Measurements from ENCODE around the gene GLDC. TPM values are rescaled to one million over a fixed set of nuclear protein-coding genes. Genes with fewer than 3 reads are reported as not detected.
A peak's percentile ranks its signal among the peaks of the same experiment; 100 is the strongest.

GLDC gene
- total RNA-seq, 1 donor from 2014 or later, result 100 TPM

DNA sequence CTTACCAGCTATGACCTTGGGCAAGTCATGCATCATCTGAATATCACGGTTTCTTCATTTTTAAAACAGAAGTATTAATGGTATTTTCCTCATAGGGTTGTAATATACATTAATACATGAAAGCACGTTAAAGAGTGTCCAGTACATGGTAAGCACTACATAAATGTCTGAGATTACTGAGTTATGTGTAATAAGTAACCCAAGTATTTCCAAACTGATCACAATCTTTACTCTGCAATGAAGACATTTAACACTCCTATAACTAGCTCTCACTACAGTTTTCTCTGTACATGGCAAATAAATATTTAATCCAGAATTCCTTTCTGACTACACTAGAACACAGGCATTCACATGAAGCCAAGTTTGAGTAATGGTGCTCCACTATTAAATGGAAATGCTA is 4.0 kb downstream of the GLDC start:
- H3K4me1 Mint-ChIP-seq, result peaks cover 24% of the 10 kb centered on the region
- H3K27me3 ChIP-seq, result peaks cover 4% of the 10 kb centered on the region
- H3K27ac Mint-ChIP-seq, result no peak overlapping the region
- H3K9me3 ChIP-seq (ENCODE audit: low read depth), result no peaks in the 10 kb centered on the region
- no peaks in the 10 kb centered on the region for H3K9me3 Mint-ChIP-seq
- H3K36me3 ChIP-seq, result no peaks in the 10 kb centered on the region
- peaks cover 84% of the 10 kb centered on the region for H3K79me2 ChIP-seq (ENCODE audit: low read depth)
- peaks cover 22% of the 10 kb centered on the region for H3K4me1 ChIP-seq
- H3K36me3 Mint-ChIP-seq, result peaks cover 11% of the 10 kb centered on the region
- no peak overlapping the region for H3K9ac ChIP-seq
- no peak overlapping the region for H3K27ac ChIP-seq
- H4K20me1 ChIP-seq (ENCODE audit: low read depth), result peaks cover 39% of the 10 kb centered on the region
- peaks cover 17% of the 10 kb centered on the region for H3F3A ChIP-seq (ENCODE audit: low read depth)
- no peak for DNase-seq (ENCODE audit: low spot score)
- peaks cover 12% of the 10 kb centered on the region for H3K27me3 Mint-ChIP-seq (ENCODE audit: insufficient read depth, low read depth)
- H3K4me3 Mint-ChIP-seq, result no peak overlapping the region
- no peak overlapping the region for H2AFZ ChIP-seq (replicated peaks)
- H3K4me2 ChIP-seq, result no peak overlapping the region
- no peak for TF ChIP-seq EZH2 (IDR thresholded peaks at IDR 0.05)
- no peak for TF ChIP-seq EZH2phosphoT487 (IDR thresholded peaks at IDR 0.05)
- TF ChIP-seq, protein P1, sequence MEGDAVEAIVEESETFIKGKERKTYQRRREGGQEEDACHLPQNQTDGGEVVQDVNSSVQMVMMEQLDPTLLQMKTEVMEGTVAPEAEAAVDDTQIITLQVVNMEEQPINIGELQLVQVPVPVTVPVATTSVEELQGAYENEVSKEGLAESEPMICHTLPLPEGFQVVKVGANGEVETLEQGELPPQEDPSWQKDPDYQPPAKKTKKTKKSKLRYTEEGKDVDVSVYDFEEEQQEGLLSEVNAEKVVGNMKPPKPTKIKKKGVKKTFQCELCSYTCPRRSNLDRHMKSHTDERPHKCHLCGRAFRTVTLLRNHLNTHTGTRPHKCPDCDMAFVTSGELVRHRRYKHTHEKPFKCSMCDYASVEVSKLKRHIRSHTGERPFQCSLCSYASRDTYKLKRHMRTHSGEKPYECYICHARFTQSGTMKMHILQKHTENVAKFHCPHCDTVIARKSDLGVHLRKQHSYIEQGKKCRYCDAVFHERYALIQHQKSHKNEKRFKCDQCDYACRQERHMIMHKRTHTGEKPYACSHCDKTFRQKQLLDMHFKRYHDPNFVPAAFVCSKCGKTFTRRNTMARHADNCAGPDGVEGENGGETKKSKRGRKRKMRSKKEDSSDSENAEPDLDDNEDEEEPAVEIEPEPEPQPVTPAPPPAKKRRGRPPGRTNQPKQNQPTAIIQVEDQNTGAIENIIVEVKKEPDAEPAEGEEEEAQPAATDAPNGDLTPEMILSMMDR (IDR thresholded peaks at IDR 0.05), result no peak
- no peak overlapping the region for H3K4me3 ChIP-seq

DNA sequence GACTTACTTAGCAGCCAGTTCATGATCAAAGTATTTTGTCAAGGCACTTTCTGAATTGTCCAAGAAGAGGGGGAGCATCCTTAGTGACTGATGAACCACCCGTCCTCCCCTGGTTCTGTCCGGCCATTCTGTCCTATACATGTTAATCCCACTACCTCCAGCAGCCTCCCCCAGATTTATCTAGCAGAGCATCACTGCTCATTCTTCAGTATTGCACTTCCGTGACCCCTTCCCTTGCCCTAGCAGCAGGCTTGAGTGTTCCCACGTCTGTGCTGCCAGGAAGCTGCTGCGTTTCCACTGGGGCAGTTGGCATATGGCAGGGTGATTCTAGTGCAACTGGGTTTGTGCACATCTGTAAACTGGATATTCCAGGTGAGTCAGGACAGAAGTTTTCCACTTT is 4.5 kb downstream of the GLDC start:
- Mint-ChIP-seq H3K27me3 (ENCODE audit: insufficient read depth, low read depth) (peaks cover 9% of the 10 kb centered on the region), H3K27ac (no peak overlapping the region)
- H3F3A ChIP-seq (ENCODE audit: low read depth), result peaks cover 17% of the 10 kb centered on the region

DNA sequence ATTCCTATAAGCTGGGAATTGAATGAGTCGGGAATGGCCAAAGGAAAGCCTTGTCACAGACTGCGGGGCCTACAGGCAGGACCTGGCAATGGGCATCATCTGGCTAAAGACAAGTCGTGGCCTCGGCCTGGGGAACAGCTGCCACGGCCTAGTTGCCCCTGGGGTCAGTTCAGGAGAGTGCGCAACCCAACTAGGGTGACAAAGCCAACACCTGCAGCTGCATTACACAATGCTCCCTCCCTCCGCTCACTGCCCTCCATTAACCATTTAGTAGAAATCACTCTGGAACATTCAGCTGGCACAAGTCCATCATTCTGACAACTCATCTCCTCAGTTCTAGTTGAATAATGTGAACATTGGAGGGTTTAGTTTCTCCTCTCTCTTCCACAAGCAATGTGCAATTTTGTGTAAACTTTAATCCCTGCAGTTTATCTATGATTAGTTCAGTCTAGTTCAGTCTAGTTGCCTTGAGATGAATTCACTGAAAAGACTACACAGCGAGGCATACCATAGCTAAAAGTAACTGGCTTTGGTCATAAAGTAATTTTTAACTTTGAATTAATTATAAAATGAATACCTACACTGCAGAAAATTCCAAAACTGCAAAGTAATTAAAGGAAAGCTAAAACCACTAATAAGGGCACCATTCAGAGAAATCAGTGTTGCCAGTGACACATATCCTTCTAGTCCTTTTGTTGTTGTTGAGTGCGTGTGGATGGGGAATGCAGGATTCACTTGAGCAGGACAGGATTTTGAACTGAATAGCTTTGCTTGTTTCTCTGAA is 5.1 kb downstream of the GLDC start:
- peaks cover 17% of the 10 kb centered on the region for H3F3A ChIP-seq (ENCODE audit: low read depth)
- H3K4me2 ChIP-seq, result peak overlapping the region; percentile 35
- Mint-ChIP-seq H3K9me3 (no peaks in the 10 kb centered on the region), H3K27me3 (ENCODE audit: insufficient read depth, low read depth) (peaks cover 5% of the 10 kb centered on the region), H3K4me3 (no peak overlapping the region), H3K27ac (no peak overlapping the region), H3K36me3 (peaks cover 11% of the 10 kb centered on the region), H3K4me1 (peaks cover 17% of the 10 kb centered on the region)
- no peak overlapping the region for H2AFZ ChIP-seq (replicated peaks)
- H3K9ac ChIP-seq, result no peak overlapping the region
- TF ChIP-seq, protein P1 (IDR thresholded peaks at IDR 0.05), result no peak
- TF ChIP-seq EZH2 (IDR thresholded peaks at IDR 0.05) (no peak), EZH2phosphoT487 (IDR thresholded peaks at IDR 0.05) (no peak)
- no peaks in the 10 kb centered on the region for H3K36me3 ChIP-seq
- peaks cover 95% of the 10 kb centered on the region for H3K79me2 ChIP-seq (ENCODE audit: low read depth)
- no peak overlapping the region for H3K4me3 ChIP-seq
- peaks cover 22% of the 10 kb centered on the region for H3K4me1 ChIP-seq
- H3K27me3 ChIP-seq, result no peaks in the 10 kb centered on the region
- DNase-seq (ENCODE audit: low spot score), result no peak
- no peaks in the 10 kb centered on the region for H3K9me3 ChIP-seq (ENCODE audit: low read depth)
- H4K20me1 ChIP-seq (ENCODE audit: low read depth), result peaks cover 45% of the 10 kb centered on the region
- H3K27ac ChIP-seq, result no peak overlapping the region

More for the DNA sequence above, 4.5 kb downstream of the GLDC start:
- Histone ChIP-seq H3K9me3 (ENCODE audit: low read depth) (no peaks in the 10 kb centered on the region), H3K27me3 (no peaks in the 10 kb centered on the region), H3K9ac (no peak overlapping the region), H2AFZ (replicated peaks) (no peak overlapping the region), H3K36me3 (no peaks in the 10 kb centered on the region), H3K4me3 (no peak overlapping the region), H3K4me1 (peaks cover 22% of the 10 kb centered on the region), H4K20me1 (ENCODE audit: low read depth) (peaks cover 44% of the 10 kb centered on the region), H3K4me2 (peak overlapping the region; percentile 35), H3K79me2 (ENCODE audit: low read depth) (peaks cover 89% of the 10 kb centered on the region), H3K27ac (no peak overlapping the region)
- Mint-ChIP-seq H3K4me3 (no peak overlapping the region), H3K4me1 (peaks cover 20% of the 10 kb centered on the region), H3K9me3 (no peaks in the 10 kb centered on the region), H3K36me3 (peaks cover 11% of the 10 kb centered on the region)
- DNase-seq (ENCODE audit: low spot score), result no peak
- TF ChIP-seq, protein P1 (IDR thresholded peaks at IDR 0.05), result no peak

All from neural progenitor cell (in vitro differentiated cells).